Measurements from ENCODE around the gene XCL2. TPM values are rescaled to one million over a fixed set of nuclear protein-coding genes. Genes with fewer than 3 reads are reported as not detected.
"Not testable (repeated sequence)": the region's sequence is repeated elsewhere in the genome, so short reads cannot be mapped to it uniquely, and the experiment has no call there.

The XCL2 gene
- total RNA-seq, 1 donor from 2014 or later, result not detected

DNA sequence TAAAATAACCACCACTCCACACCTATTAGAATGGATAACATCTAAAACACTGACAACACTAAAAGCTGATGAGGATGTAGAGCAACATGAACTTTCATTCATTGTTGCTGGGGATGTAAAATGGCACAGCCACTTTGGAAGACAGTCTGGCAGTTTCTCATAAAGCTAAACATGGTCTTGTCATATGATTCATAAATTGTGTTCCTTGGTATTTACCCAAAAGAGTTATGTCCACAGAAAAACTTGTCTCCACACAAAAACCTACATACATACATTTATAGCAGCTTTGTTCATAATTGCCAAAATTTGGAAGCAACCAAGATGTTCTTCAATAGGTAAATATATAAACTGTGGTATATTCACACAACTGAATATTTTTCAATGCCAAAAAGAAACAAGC lies 16.6 kb upstream of the XCL2 start:
- no peak for DNase-seq (ENCODE audit: low read depth)

DNA sequence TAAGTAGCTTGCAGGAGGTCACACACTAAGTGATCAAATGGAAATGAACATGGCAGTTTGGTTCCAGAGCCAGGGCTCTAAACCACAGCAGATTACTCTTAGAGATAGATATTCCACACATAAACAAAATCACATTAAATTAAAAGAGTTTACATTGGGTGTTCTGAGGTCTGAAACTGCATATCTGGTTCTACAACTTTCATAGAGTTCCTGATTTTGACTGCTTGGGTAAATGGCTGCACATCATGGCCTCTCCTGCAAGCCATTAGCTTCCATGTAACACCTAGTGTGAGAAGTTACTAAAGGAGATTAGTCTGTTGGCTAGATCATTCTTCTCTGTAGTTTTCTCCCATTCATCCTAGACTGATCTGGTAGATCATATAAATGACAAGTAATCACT lies 12.8 kb upstream of the XCL2 start:
- DNase-seq (ENCODE audit: low read depth), result no peak

DNA sequence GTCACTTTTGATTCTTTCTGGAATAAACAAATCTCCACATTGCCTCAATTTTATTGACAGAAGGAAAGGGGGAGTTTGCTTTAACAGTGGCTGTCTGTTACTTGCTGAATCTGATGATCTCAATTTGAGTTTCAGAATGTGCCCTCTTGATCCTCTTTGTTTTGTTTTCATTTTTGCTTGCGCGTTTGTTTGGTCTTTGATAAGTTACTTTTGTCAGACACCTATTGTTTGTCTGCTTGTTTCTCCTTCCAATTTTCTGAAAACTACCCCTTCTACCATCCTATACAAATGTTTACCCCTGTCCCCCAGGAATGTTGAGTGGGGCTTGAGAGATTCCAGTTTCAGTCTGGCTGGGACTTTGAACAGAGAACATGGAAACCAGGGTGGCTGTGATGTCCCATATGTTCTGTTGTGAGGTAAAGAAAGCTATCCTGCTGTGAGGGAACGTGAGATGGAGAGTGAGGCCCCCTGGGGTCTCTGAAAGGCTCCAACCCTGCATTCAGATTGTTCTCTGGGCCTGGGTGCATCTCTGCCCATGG lies 11.8 kb upstream of the XCL2 start:
- no peak for DNase-seq (ENCODE audit: low read depth)

- DNase-seq (ENCODE audit: low read depth), result peak; percentile 64
These were observed 11.0 kb upstream of the XCL2 start for GRCh38 chr1:168554603-168555483.

DNA sequence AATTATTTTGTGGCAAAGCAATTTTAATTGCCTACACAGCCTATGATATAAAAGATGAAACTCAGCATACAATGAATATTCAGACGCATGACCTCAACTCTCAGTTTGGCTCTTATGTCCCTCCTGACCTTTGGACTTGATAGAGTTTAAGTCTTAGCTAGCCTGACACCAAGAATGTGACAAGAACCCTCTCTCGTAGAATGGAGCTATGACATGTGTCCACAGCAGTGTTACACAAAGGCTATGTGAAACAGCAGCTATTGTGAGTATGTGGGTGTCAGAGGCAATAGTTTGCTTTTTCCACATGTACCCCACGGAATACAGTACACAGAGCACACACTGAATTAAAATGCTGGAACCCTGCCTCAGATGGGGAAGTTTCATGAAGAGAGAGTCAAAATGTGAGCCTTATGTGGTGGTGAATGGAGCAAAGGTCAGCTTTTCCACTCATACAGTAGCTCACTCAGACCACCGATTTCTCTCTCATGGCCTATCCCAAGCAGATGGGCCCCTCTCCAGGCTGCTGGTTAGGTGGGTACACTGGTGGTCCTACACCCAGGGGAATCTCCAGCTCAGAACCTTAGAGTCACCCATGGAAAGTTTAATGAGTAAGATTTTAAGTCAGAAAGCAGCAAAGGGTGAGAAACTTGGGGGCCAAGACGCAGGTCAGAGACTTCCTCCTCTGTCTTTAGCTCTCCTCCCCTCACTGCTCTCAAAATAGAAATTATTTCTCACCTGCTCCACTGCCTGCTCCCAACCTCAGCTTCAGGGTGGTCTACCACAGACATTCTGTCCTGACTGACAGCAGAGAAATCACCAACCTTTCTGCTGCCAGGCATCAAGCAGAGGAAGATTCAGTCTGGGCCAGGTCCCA lies 10.1 kb upstream of the XCL2 start:
- DNase-seq (ENCODE audit: low read depth), result peak; percentile 38

DNA sequence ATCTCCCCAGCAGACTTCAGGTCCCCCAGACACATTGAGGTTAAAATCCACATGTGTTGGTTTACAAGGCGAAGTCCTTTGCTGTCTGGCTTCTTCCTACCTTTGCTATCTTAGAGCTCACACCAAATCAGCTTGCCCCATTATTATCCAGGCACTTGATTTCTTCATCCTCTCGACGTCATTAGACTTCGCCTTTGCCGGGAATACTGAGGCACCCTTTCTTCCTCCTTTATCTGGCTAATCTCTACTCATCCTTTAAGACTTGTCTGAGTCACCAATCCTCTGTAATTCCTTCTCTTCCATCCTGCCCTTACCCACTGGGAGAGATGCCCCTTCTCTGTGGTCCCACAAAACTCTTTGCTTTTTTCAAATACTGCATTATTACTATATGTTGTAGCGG lies 9.2 kb upstream of the XCL2 start:
- no peak for DNase-seq (ENCODE audit: low read depth)

- no peak for DNase-seq (ENCODE audit: low read depth)
These were observed 7.9 kb upstream of the XCL2 start for GRCh38 chr1:168551688-168552087.

DNA sequence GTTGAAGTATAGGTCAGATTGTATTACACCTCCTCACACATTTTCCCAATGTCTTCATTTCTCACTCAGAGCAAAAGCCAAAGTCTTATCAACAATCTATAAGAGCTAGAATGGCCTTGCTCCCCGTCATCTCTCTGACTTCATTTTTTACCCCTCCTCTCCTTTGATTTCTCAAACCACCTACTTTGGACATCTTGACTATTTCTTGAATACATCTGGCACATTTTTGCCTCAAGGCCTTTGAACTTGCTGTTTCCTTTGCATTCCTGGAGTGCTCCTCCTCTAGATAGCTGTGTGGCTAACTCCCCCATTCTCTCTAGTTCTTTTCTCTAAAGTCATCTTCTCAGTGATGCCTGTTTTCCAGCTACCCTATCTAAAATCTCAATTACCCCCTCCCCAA lies 7.2 kb upstream of the XCL2 start:
- no peak for DNase-seq (ENCODE audit: low read depth)

DNA sequence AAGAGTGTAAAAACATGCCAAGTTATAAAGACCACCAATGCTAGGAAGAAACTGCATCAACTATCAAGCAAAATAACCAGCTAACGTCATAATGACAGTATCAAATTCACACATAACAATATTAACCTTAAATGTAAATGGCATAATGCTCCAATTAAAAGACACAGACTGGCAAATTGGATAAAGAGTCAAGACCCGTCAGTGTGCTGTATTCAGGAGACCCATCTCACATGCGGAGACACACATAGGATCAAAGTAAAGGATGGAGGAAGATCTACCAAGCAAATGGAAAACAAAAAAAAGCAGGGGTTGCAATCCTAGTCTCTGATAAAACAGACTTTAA lies 2.7 kb upstream of the XCL2 start:
- DNase-seq (ENCODE audit: low read depth), result not testable (repeated sequence)

DNA sequence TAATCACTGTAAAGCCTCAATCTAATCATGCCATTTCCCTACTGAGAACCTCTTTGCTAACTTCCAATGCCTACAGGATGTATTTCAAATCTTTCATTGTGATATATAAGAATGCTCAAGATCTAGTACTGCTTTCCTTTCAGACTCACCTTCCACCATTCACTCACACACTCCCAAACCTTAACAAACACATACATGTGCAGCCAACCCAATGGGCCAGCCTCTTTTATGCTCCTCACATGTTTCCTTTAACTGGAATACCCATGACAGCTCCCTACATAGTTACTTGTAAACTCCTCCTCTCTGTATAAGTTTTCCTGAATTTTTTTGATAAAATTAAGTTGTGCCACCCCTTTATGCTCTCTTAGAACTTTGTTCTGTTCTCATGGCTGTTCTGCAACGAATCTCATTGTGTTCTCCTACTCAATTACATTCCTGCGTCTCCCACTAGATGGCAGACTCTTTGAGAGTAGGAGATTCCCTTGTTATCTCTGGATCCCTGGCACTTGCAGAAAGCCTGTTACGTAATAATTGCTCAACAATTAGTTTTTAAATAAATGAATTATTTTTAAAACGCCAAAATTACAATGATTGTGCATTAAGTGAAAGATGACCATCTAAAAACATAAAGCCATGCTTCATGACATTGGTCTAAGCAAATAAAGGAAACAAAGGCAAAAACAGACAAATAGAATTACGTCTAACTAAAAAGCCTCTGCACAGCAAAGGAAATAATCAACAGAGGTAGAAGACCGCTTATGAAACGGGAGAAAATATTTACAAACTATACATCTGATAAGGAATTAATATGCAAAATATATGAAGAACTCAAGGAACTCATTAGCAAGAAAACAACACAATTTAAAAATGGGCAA lies 2.1 kb upstream of the XCL2 start:
- DNase-seq (ENCODE audit: low read depth), result peak; percentile 48

- not testable (repeated sequence) for DNase-seq (ENCODE audit: low read depth)
These were observed 819 bp downstream of the XCL2 start for GRCh38 chr1:168542978-168543377.

GRCh38 chr1:168540798-168541197 lies 3.0 kb downstream of the XCL2 start:
- not testable (repeated sequence) for DNase-seq (ENCODE audit: low read depth)

DNA sequence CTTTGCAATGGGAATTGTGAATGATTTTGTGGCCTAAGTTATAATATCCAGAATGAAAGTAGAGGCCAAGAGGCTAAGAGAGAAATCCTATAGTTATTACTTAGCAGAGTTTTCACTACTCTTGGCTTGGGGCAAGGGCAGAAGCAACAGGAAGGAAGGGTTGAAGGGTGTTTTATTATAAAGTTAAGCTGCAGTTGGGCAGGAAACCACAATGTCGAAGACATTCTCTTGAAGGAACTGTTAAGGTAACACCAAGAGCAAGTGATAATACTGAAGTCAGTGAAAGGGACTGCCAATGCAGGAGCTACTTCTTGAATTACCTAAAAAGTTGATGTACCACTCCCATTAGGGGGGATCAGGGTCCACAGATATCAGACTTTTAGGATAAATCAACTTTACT lies 8.3 kb downstream of the XCL2 start:
- DNase-seq (ENCODE audit: low read depth), result no peak

DNA sequence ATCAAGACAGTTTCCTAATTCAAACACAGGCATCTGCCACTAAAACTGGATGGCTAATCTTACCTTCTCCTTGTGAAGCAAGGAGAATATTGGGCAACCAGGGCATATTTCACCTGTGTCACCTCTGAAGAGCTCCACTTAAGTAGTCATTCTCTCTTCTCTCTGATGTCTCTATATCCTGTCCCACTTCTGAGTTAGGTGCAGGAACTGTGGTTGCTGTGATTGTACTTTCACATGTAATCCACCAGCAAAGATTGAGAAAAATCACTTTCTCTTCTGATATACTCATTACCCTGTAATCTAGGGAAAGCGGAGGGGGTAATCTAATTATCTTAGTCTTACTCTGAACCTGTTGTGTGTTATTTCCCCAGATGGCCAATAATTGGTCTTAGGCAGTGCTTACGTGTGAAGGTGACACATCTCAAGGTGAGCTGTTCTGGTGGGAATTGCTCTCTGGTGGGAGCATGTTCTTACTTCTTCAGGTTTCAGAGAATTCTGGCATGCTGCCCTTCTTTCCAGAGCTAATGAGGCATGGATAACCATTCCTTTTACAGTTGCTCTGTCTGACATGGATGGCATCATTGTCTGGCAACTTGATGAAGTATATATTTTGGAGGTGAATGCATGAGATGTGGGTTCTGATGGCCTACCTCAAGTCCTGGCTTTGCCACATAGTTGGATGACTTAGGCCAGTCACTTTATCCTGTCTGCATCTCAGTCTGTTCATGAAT lies 12.0 kb downstream of the XCL2 start:
- DNase-seq (ENCODE audit: low read depth), result no peak

DNA sequence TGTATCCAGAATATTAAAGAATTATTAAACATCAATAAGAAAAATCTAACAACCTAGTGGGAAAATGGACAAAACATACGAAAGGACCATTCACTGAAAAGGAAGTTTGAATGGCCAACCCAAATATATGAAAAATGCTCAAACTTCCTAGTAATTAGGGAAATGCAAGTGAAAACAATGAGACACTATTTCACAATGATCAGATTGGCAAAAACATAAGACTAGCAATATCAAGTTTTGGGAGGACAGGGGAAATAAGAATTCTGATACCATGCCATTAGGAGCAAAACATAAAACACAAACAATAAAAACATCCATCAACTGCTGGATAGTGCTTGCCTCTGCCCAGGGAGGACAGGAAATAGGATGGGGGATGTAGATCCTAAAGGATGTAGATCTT lies 14.3 kb downstream of the XCL2 start:
- no peak for DNase-seq (ENCODE audit: low read depth)

DNA sequence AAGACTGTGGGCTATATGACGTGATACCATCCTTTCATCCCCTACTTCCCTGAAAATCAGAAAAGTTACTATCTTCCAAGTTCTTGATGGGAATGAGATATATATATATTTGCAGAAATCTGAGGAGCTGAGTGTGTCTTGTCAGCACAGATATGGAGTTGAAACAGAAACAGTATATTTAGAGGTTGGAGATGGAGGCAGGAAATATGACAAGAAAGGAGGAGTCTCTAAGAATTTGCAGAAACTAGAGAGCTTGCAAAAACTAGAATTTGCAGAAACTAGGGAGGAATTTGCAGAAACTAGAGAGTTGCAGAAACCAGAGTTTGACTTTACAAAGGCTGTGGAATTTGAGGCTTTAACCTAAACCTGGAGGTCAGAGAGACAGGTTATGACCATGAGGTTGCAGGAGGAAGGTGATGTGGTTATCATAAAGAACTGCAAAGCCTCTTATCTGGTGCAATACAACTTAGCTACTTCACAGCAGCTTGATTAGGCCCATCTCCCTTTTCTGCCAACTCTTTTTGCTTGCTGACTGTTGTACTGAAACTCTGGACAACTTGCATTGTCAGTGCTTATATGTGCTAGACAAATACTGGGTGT lies 22.3 kb downstream of the XCL2 start:
- no peak for DNase-seq (ENCODE audit: low read depth)

GRCh38 chr1:168520832-168521231 lies 23.0 kb downstream of the XCL2 start:
- DNase-seq (ENCODE audit: low read depth), result no peak

DNA sequence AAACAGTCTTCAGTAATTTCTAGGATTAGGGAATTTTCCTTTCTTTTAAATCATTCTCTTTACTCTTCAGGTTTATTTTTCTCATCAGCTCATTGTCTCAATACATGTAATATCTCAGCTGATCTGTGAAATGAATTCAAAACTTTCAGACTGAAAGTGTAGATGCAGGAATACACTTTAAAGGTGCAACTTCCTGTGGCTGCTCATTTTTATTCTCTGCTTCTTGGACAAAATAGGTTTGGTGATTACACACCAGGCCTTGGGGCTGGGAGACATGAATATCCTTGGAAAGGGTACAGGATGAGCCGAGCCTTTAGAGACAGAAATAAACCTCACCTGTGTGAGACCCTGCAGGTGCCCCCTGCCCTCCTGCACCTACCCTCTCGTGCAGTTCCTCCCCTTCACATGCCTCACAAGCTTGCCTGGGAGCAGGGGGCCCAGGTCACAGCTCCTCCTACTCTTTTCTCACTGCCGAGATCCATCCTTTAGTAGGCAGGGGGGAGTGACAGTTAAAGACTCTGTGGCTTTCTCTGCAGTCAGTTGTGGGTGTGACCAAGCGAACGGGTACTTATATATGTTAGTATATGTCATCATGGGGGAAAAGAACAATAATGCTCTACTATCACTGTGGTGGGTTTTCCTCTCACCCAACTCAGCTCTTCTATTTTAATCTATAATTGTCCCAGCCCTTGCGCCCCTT lies 23.6 kb downstream of the XCL2 start:
- no peak for DNase-seq (ENCODE audit: low read depth)

GRCh38 chr1:168518813-168519212 lies 25.0 kb downstream of the XCL2 start:
- DNase-seq (ENCODE audit: low read depth), result no peak
